B cell (primary cell): Measurements from ENCODE around the gene BRWD1.

Source experiments
- EZH2 ChIP-seq: IDR thresholded peaks from 2 replicates; pipeline ENCODE4 v1.6.1; 2012; ENCODE audit warnings: borderline replicate concordance, low read depth, mild to moderate bottlenecking, moderate library complexity, low read length; ENCODE audit not compliant: insufficient read depth, poor library complexity, severe bottlenecking
- TF ChIP-seq, protein P1 (sequence below): fragments of 200-600 bp; IDR thresholded peaks from one replicate; pipeline ENCODE4 v1.8.0; 2022; ENCODE audit warnings: antibody characterized with exemption, mild to moderate bottlenecking

DNA sequence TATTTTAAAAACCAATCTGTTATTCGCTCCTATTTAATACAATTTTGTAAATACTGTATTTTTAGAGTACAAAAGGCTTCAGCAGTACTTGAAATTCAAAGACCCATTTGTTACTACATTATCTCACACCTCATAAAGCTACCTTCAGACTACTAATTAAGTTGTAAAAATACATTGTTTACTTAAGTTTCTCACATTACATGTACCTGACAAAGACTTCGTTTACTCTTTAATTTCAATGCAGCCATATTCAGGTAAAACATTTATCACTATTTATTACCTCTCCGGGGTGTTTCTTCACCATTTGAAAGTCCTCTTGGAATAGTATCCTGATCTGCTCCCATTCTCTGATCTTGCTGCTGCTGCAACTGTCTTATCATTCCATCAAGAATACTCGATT lies 55.2 kb downstream of the BRWD1 start:
- TF ChIP-seq, protein P1, sequence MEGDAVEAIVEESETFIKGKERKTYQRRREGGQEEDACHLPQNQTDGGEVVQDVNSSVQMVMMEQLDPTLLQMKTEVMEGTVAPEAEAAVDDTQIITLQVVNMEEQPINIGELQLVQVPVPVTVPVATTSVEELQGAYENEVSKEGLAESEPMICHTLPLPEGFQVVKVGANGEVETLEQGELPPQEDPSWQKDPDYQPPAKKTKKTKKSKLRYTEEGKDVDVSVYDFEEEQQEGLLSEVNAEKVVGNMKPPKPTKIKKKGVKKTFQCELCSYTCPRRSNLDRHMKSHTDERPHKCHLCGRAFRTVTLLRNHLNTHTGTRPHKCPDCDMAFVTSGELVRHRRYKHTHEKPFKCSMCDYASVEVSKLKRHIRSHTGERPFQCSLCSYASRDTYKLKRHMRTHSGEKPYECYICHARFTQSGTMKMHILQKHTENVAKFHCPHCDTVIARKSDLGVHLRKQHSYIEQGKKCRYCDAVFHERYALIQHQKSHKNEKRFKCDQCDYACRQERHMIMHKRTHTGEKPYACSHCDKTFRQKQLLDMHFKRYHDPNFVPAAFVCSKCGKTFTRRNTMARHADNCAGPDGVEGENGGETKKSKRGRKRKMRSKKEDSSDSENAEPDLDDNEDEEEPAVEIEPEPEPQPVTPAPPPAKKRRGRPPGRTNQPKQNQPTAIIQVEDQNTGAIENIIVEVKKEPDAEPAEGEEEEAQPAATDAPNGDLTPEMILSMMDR, result no peak
- no peak for TF ChIP-seq EZH2
